Ureter (tissue), 1 donor: Measurements from ENCODE around the gene DHX32. TPM values are rescaled to one million over a fixed set of nuclear protein-coding genes. Genes with fewer than 3 reads are reported as not detected.
A peak's percentile ranks its signal among the peaks of the same experiment; 100 is the strongest.

Source experiments
- DNase-seq: peaks from one replicate; pipeline ENCODE4 v3.0.0-alpha.2; 2020; ENCODE audit warnings: low spot score
- total RNA-seq: library from RNA; stranded (reverse); gene quantifications from one replicate; pipeline ENCODE4 v1.2.4, GENCODE V29; 2023
- donor health status: DM: yes; HTN: yes; CAD: no.

DHX32 gene
- total RNA-seq, 1 donor from 2014 or later: 30.1 TPM

- no peak for DNase-seq
Observed at GRCh38 chr10:125849448-125849847, 31.6 kb downstream of the DHX32 start.

GRCh38 chr10:125848857-125849256 is 32.2 kb downstream of the DHX32 start:
- DNase-seq: no peak

GRCh38 chr10:125848371-125848770 is 32.7 kb downstream of the DHX32 start:
- no peak for DNase-seq

GRCh38 chr10:125846894-125847293 is 34.2 kb downstream of the DHX32 start:
- no peak for DNase-seq

- no peak for DNase-seq
Observed at GRCh38 chr10:125845617-125846016, 35.5 kb downstream of the DHX32 start.

- no peak for DNase-seq
Observed at GRCh38 chr10:125844751-125845221, 36.3 kb downstream of the DHX32 start.

GRCh38 chr10:125843603-125844329 is 37.3 kb downstream of the DHX32 start:
- no peak for DNase-seq

GRCh38 chr10:125840955-125841354 is 40.1 kb downstream of the DHX32 start:
- DNase-seq: no peak

GRCh38 chr10:125840406-125840805 is 40.7 kb downstream of the DHX32 start:
- DNase-seq: no peak

- no peak for DNase-seq
Observed at GRCh38 chr10:125838802-125839575, 42.1 kb downstream of the DHX32 start.

- no peak for DNase-seq
Observed at GRCh38 chr10:125836746-125837145, 44.3 kb downstream of the DHX32 start.

GRCh38 chr10:125828311-125828710 is 52.8 kb downstream of the DHX32 start:
- no peak for DNase-seq

GRCh38 chr10:125827133-125827532 is 54.0 kb downstream of the DHX32 start:
- no peak for DNase-seq

- DNase-seq: no peak
Observed at GRCh38 chr10:125824736-125825135, 56.4 kb downstream of the DHX32 start.

- DNase-seq: no peak
Observed at GRCh38 chr10:125823663-125824251, 57.3 kb downstream of the DHX32 start.

- peak; percentile 89 for DNase-seq
Observed at GRCh38 chr10:125822878-125823662, 58.0 kb downstream of the DHX32 start, which contains the start of the genes BCCIP and UROS. Gene BCCIP, plus strand, starts transcription at chr10:125823546. Its CDS starts 12 bp downstream, at chr10:125823558. Gene UROS, minus strand, starts transcription at chr10:125823258. Its CDS starts 6,759 bp downstream, at chr10:125816499.

GRCh38 chr10:125820701-125821100 is 60.4 kb downstream of the DHX32 start:
- no peak for DNase-seq

GRCh38 chr10:125817337-125817946 is 63.6 kb downstream of the DHX32 start:
- DNase-seq: no peak

GRCh38 chr10:125816548-125816947 is 64.5 kb downstream of the DHX32 start:
- no peak for DNase-seq

- no peak for DNase-seq
Observed at GRCh38 chr10:125815764-125816163, 65.3 kb downstream of the DHX32 start.

GRCh38 chr10:125812128-125812750 is 68.9 kb downstream of the DHX32 start:
- no peak for DNase-seq
